ENCODE measurements around the gene RAB3IP.

DNA sequence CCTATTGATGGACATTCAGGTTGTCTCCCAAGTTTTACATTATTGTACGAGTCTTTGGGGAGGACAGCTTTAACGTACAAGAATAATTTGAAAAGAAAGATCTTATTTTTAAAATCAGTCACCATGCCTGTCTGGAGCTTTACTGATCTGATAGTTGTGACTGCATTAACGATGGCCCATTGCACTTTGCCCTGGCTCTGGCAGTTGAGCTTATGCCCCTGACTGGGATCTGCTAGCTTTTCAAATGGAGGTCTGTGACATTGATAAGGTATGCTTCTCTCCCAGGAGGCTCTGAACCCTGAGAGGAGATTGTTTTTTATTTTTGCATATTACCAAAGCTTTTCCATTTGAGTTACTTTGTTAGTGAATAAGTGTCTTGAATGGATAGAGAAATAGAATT is 17.9 kb upstream of the RAB3IP start:
- TF ChIP-seq, protein P1, sequence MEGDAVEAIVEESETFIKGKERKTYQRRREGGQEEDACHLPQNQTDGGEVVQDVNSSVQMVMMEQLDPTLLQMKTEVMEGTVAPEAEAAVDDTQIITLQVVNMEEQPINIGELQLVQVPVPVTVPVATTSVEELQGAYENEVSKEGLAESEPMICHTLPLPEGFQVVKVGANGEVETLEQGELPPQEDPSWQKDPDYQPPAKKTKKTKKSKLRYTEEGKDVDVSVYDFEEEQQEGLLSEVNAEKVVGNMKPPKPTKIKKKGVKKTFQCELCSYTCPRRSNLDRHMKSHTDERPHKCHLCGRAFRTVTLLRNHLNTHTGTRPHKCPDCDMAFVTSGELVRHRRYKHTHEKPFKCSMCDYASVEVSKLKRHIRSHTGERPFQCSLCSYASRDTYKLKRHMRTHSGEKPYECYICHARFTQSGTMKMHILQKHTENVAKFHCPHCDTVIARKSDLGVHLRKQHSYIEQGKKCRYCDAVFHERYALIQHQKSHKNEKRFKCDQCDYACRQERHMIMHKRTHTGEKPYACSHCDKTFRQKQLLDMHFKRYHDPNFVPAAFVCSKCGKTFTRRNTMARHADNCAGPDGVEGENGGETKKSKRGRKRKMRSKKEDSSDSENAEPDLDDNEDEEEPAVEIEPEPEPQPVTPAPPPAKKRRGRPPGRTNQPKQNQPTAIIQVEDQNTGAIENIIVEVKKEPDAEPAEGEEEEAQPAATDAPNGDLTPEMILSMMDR (IDR thresholded peaks at IDR 0.05), result no peak
- no peak for TF ChIP-seq EP300 (IDR thresholded peaks at IDR 0.05)
